H1 (cell line): ENCODE results near the gene HOXD11. TPM values are rescaled to one million over a fixed set of nuclear protein-coding genes. Genes with fewer than 3 reads are reported as not detected.

Experiments
- CTCF ChIA-PET: fragments of 300-600 bp; sonication (Branson Sonifier 250); formaldehyde crosslinking; loops from one replicate; lab custom pipeline; 2021; ENCODE audit not compliant: partially characterized antibody; lab: Charles Lee
- POLR2A ChIA-PET: fragments of 300-600 bp; sonication (Branson Sonifier 250); formaldehyde crosslinking; loops from one replicate; lab custom pipeline; 2021; ENCODE audit warnings: inconsistent platforms; ENCODE audit not compliant: partially characterized antibody; lab: Charles Lee
- DNase-seq, 2 experiments: peaks; one replicate each; pipeline versions ENCODE4 v3.0.0 to v3.0.0-alpha.2; 2010 to 2022; ENCODE audit warnings: low spot score in 2 of 2, low read depth in 1 of 2, mixed read lengths in 1 of 2
- FAIRE-seq: peaks from 2 replicates; lab custom pipeline; 2011; peaks lifted over from hg19 to GRCh38; lab: Jason Lieb, UNC
- H2AFZ ChIP-seq: 2 replicates; pipeline ENCODE4 v1.8.1; 2012; ENCODE audit warnings: low read length, inconsistent platforms
- H2AK5ac ChIP-seq: 2 replicates; pipeline ENCODE4 v1.6.1; 2013; ENCODE audit warnings: low read depth, low read length
- H2BK120ac ChIP-seq: replicated peaks from 2 replicates; pipeline ENCODE3; 2013; ENCODE audit warnings: low read depth, low read length, inconsistent platforms
- H2BK12ac ChIP-seq: 2 replicates; pipeline ENCODE4 v1.6.1; 2013; ENCODE audit warnings: low read depth, low read length
- H2BK15ac ChIP-seq: 2 replicates; pipeline ENCODE4 v1.6.1; 2013; ENCODE audit warnings: low read length
- H2BK20ac ChIP-seq: 2 replicates; pipeline ENCODE4 v1.6.1; 2013; ENCODE audit warnings: low read length
- H2BK5ac ChIP-seq: 2 replicates; pipeline ENCODE4 v1.6.1; 2013; ENCODE audit warnings: low read depth, low read length
- H3K14ac ChIP-seq: 2 replicates; pipeline ENCODE4 v1.6.1; 2013; ENCODE audit warnings: inconsistent platforms; ENCODE audit not compliant: insufficient read length
- H3K18ac ChIP-seq: 2 replicates; pipeline ENCODE4 v1.6.1; 2013; ENCODE audit warnings: low read length; ENCODE audit errors: extremely low read depth
- H3K23ac ChIP-seq: 2 replicates; pipeline ENCODE4 v1.6.1; 2013; ENCODE audit warnings: inconsistent platforms; ENCODE audit not compliant: insufficient read length
- H3K23me2 ChIP-seq: 2 replicates; pipeline ENCODE4 v1.6.1; 2013; ENCODE audit warnings: low read depth, low read length
- H3K27ac ChIP-seq: 2 replicates; pipeline ENCODE4 v1.6.1; 2011; ENCODE audit warnings: low read depth, low read length, inconsistent platforms
- H3K27me3 ChIP-seq, 4 experiments: replicated peaks in 1 of 4; 1 replicate in 1 of 4; 2 replicates in 3 of 4; pipeline versions ENCODE4 v1.6.1 to v1.8.1; 2011 to 2013; ENCODE audit warnings: low read length in 3 of 4, mild to moderate bottlenecking in 3 of 4, inconsistent platforms in 2 of 4, mixed read lengths in 2 of 4, moderate library complexity in 1 of 4; ENCODE audit not compliant: control insufficient read depth in 3 of 4, insufficient read depth in 3 of 4; ENCODE audit errors: extremely low read depth in 1 of 4
- H3K36me3 ChIP-seq, 4 experiments: 2 replicates each; pipeline versions ENCODE4 v1.6.1 to v1.8.1; 2011 to 2013; ENCODE audit warnings: mild to moderate bottlenecking in 4 of 4, low read length in 3 of 4, moderate library complexity in 2 of 4, control low read depth in 1 of 4, inconsistent platforms in 1 of 4; ENCODE audit not compliant: insufficient read depth in 4 of 4, control insufficient read depth in 2 of 4
- H3K4ac ChIP-seq: replicated peaks from 2 replicates; pipeline ENCODE3; 2013; ENCODE audit warnings: low read length, low read depth, mixed read lengths, inconsistent platforms; ENCODE audit not compliant: insufficient read length
- H3K4me1 ChIP-seq, 4 experiments: replicated peaks in 1 of 4; 1 replicate in 1 of 4; 2 replicates in 3 of 4; pipeline versions ENCODE4 v1.6.1 to v1.8.1; 2011 to 2013; ENCODE audit warnings: low read length in 3 of 4, inconsistent platforms in 2 of 4, mixed read lengths in 1 of 4; ENCODE audit not compliant: insufficient read depth in 4 of 4, control insufficient read depth in 3 of 4
- H3K4me2 ChIP-seq, 2 experiments: 2 replicates each; pipeline versions ENCODE4 v1.6.1 to v1.8.1; 2011 to 2013; ENCODE audit warnings: low read depth in 2 of 2, low read length in 2 of 2, control low read depth in 1 of 2, inconsistent platforms in 1 of 2, mild to moderate bottlenecking in 1 of 2; ENCODE audit not compliant: insufficient read depth in 1 of 2
- H3K4me3 ChIP-seq, 4 experiments: fragments of 200-600, 300-600 bp in 1 of 4; sonication (generic), shearing (Covaris generic), sonication (Bioruptor Twin) in 1 of 4; 2 replicates each; pipeline versions ENCODE4 v1.5.1 to v1.8.1; 2011 to 2016; ENCODE audit warnings: low read length in 4 of 4, low read depth in 3 of 4, control low read depth in 2 of 4, inconsistent platforms in 2 of 4, mild to moderate bottlenecking in 2 of 4, mixed read lengths in 1 of 4, moderate library complexity in 1 of 4; ENCODE audit not compliant: insufficient read depth in 2 of 4; ENCODE audit errors: extremely low read depth in 1 of 4
- H3K56ac ChIP-seq: replicated peaks from 2 replicates; pipeline ENCODE3; 2013; ENCODE audit warnings: low read depth, mild to moderate bottlenecking, mixed read lengths, low read length, inconsistent platforms; ENCODE audit not compliant: insufficient read length
- H3K79me1 ChIP-seq: 2 replicates; pipeline ENCODE4 v1.6.1; 2013; ENCODE audit warnings: low read depth, low read length, control low read depth
- H3K79me2 ChIP-seq, 2 experiments: 2 replicates each; pipeline versions ENCODE4 v1.6.1 to v1.8.1; 2012 to 2013; ENCODE audit warnings: low read length in 2 of 2, mild to moderate bottlenecking in 2 of 2, inconsistent platforms in 1 of 2; ENCODE audit not compliant: insufficient read depth in 2 of 2, control insufficient read depth in 1 of 2
- H3K9ac ChIP-seq, 4 experiments: replicated peaks in 1 of 4; 1 replicate in 1 of 4; 2 replicates in 3 of 4; pipeline versions ENCODE4 v1.6.1 to v1.8.1; 2011 to 2013; ENCODE audit warnings: low read depth in 3 of 4, low read length in 3 of 4, control low read depth in 2 of 4, mild to moderate bottlenecking in 2 of 4, moderate library complexity in 2 of 4, inconsistent platforms in 1 of 4; ENCODE audit errors: extremely low read depth in 1 of 4
- H3K9me3 ChIP-seq, 2 experiments: 2 replicates each; pipeline versions ENCODE4 v1.6.1 to v1.8.1; 2012 to 2013; ENCODE audit warnings: mild to moderate bottlenecking in 2 of 2, moderate library complexity in 2 of 2, control low read depth in 1 of 2, inconsistent platforms in 1 of 2, low read depth in 1 of 2, low read length in 1 of 2, mixed read lengths in 1 of 2; ENCODE audit not compliant: insufficient read depth in 2 of 2
- H4K20me1 ChIP-seq, 2 experiments: replicated peaks in 1 of 2; 2 replicates each; pipeline versions ENCODE3 to v1.8.1; 2011 to 2013; ENCODE audit warnings: inconsistent platforms in 2 of 2, low read length in 2 of 2, mild to moderate bottlenecking in 1 of 2; ENCODE audit not compliant: insufficient read depth in 2 of 2, control insufficient read depth in 1 of 2
- H4K5ac ChIP-seq: 2 replicates; pipeline ENCODE4 v1.6.1; 2013; ENCODE audit warnings: low read length, low read depth, mixed read lengths, inconsistent platforms; ENCODE audit not compliant: insufficient read length
- H4K8ac ChIP-seq: 2 replicates; pipeline ENCODE4 v1.8.0; 2013; ENCODE audit warnings: mild to moderate bottlenecking, moderate library complexity, low read length, inconsistent platforms; ENCODE audit not compliant: insufficient read depth; ENCODE audit errors: extremely low read depth
- H4K91ac ChIP-seq: replicated peaks from 2 replicates; pipeline ENCODE3; 2013; ENCODE audit warnings: low read length, mixed read lengths, inconsistent platforms; ENCODE audit not compliant: insufficient read length
- ASH2L ChIP-seq: fragments of 200-600, 300-600 bp; sonication (generic); IDR thresholded peaks from one replicate; pipeline ENCODE4 v1.7.1; 2017; ENCODE audit warnings: low read length
- BRCA1 ChIP-seq: IDR thresholded peaks from 2 replicates; pipeline ENCODE4 v1.6.1; 2012; ENCODE audit warnings: low read depth, low read length, improper control_type of control experiment
- CHD1 ChIP-seq: IDR thresholded peaks from 2 replicates; pipeline ENCODE4 v1.6.1; 2012; ENCODE audit warnings: low read depth, low read length, improper control_type of control experiment
- CHD2 ChIP-seq: IDR thresholded peaks from 2 replicates; pipeline ENCODE4 v1.6.1; 2012; ENCODE audit warnings: low read length, improper control_type of control experiment
- CTBP2 ChIP-seq: IDR thresholded peaks from 2 replicates; pipeline ENCODE4 v1.7.0; 2011; ENCODE audit warnings: borderline replicate concordance, mild to moderate bottlenecking, moderate library complexity, mixed read lengths, low read length; ENCODE audit not compliant: insufficient read depth, insufficient read length
- EP300 ChIP-seq, 2 experiments: IDR thresholded peaks; 1 replicate in 1 of 2; 2 replicates in 1 of 2; pipeline ENCODE4 v1.6.1; 2011 to 2012; ENCODE audit warnings: low read depth in 2 of 2, low read length in 2 of 2, mild to moderate bottlenecking in 2 of 2, borderline replicate concordance in 1 of 2, inconsistent platforms in 1 of 2, moderate library complexity in 1 of 2
- HDAC6 ChIP-seq: IDR thresholded peaks from one replicate; pipeline ENCODE4 v1.7.1; 2012; ENCODE audit warnings: low read depth, mild to moderate bottlenecking, inconsistent platforms, low read length, moderate library complexity
- RBBP5 ChIP-seq: IDR thresholded peaks from 2 replicates; pipeline ENCODE4 v1.7.1; 2012; ENCODE audit warnings: low read depth, mild to moderate bottlenecking, inconsistent platforms, low read length, moderate library complexity, borderline replicate concordance
- RNF2 ChIP-seq: fragments of 200-900, 300-1000 bp; sonication (generic); IDR thresholded peaks from 2 replicates; pipeline ENCODE4 v1.7.1; 2016; ENCODE audit warnings: borderline replicate concordance, low read depth, mild to moderate bottlenecking, antibody characterized with exemption, low read length; ENCODE audit not compliant: poor library complexity, severe bottlenecking; ENCODE audit errors: missing control alignments
- RXRA ChIP-seq: IDR thresholded peaks from 2 replicates; pipeline ENCODE4 v1.6.1; 2011; ENCODE audit warnings: low read depth, mild to moderate bottlenecking, low read length, moderate library complexity; ENCODE audit not compliant: insufficient read depth
- SIRT6 ChIP-seq: IDR thresholded peaks from one replicate; pipeline ENCODE4 v1.7.1; 2012; ENCODE audit warnings: low read length, inconsistent platforms
- SRF ChIP-seq: IDR thresholded peaks from 2 replicates; pipeline ENCODE4 v1.6.1; 2011; ENCODE audit warnings: mild to moderate bottlenecking, low read depth, low read length, moderate library complexity
- TCF12 ChIP-seq: IDR thresholded peaks from 2 replicates; pipeline ENCODE4 v1.6.1; 2011; ENCODE audit warnings: low read depth, mild to moderate bottlenecking, low read length
- WGBS, 2 experiments: shearing (Covaris generic) in 1 of 2; methylation state at CpG; one replicate each; pipeline versions ENCODE4 v1.1.6 to v1.1.7; 2013 to 2015; ENCODE audit warnings: low lambda C conversion rate in 2 of 2, mixed read lengths in 2 of 2, inconsistent platforms in 1 of 2, low coverage in 1 of 2, missing lambda C conversion rate in 1 of 2; ENCODE audit not compliant: insufficient replicate concordance in 2 of 2, insufficient coverage in 1 of 2, insufficient read length in 1 of 2; ENCODE audit errors: extremely low coverage in 1 of 2, missing lambda C conversion rate in 1 of 2; 5-methylcytosine and 5-hydroxymethylcytosine counted together
- polyA plus RNA-seq, 7 experiments: library from polyadenylated mRNA; depleted of rRNA in 3 of 7; stranded (reverse) in 5 of 7; unstranded in 2 of 7; fragments of >200 nt in 5 of 7; fragments of 200-250 nt in 2 of 7; gene quantifications; 1 replicate in 5 of 7; 2 replicates in 1 of 7; 4 replicates in 1 of 7; pipeline versions ENCODE4 v1.2.1 to v1.2.3, GENCODE V29; 2011 to 2013; ENCODE audit warnings: missing spikeins in 2 of 7, mixed read lengths in 2 of 7
- total RNA-seq: library from RNA; stranded (reverse); fragmentation: NEBNext Ultra II Directional; extraction: Animal tissue kit (Norgen Biotek cat#: 25700); gene quantifications from 2 replicates; pipeline ENCODE4 v1.2.1, GENCODE V29; 2021
- TF ChIP-seq, protein P1 (sequence below): IDR thresholded peaks from 2 replicates; pipeline ENCODE4 v1.6.1; 2012; ENCODE audit warnings: inconsistent platforms

Gene HOXD11
- total and polyA plus RNA-seq, 2 of the 8 experiments (the other 6 are each of a cell fraction or from before 2014, with no cell fraction given) = not detected

- Histone ChIP-seq H2AFZ (no peak overlapping the region), H3K79me1 (no peaks in the 10 kb centered on the region), H4K20me1 (peaks cover 19 to 29% of the 10 kb centered on the region in 2 experiments), H2BK20ac (no peak overlapping the region), H2AK5ac (no peak overlapping the region), H4K8ac (no peak overlapping the region), H3K4me3 (no peak overlapping the region), H3K18ac (no peak overlapping the region), H3K9me3 (peaks cover 0 to 5% of the 10 kb centered on the region in 2 experiments; a peak in 1 of 4 replicates), H2BK5ac (no peak overlapping the region), H3K4me1 (peaks cover 0 to 11% (median 3%) of the 10 kb centered on the region in 4 experiments; a peak in 5 of 7 replicates), H4K5ac (no peak overlapping the region), H2BK15ac (no peak overlapping the region), H2BK12ac (no peak overlapping the region), H3K9ac (no peak overlapping the region), H3K79me2 (no peaks in the 10 kb centered on the region), H3K23me2 (no peaks in the 10 kb centered on the region), H3K23ac (no peak overlapping the region), H3K14ac (no peak overlapping the region), H2BK120ac (no peak overlapping the region), H3K4ac (no peak overlapping the region), H3K56ac (no peak overlapping the region), H3K27ac (no peak overlapping the region), H3K4me2 (no peak overlapping the region), H3K36me3 (peaks cover 0 to 8% (median 0%) of the 10 kb centered on the region in 4 experiments; a peak in 1 of 8 replicates), H4K91ac (no peak overlapping the region), H3K27me3 (peaks cover 96 to 99% (median 98%) of the 10 kb centered on the region in 4 experiments)
- 6% methylated on average over 16 of the region's 16 CpGs; no CpG with 5 or more reads in 1 of the 2 experiments for WGBS, 2 experiments
- FAIRE-seq (peak; percentile 72), DNase-seq (peak in 1 of 2 experiments; percentile 84)
- POLR2A ChIA-PET = interaction anchor here (0.6 kb wide), 1 partner anchor 8 kb away, joined by 3 read pairs; no protein-coding TSS in a partner anchor
- CTCF ChIA-PET = interaction anchor here (0.5 to 5.4 kb wide), 23 partner anchors 9 to 840 kb away, joined by 3 to 42 read pairs (median 4); partner anchors contain the start of genes EVX2 and HOXD9
- TF ChIP-seq SRF (no peak), RNF2 (no peak), RBBP5 (no peak), RXRA (no peak), EP300 (IDR thresholded peaks at IDR 0.05; ENCODE audit: borderline replicate concordance in 1 of 2, low read depth in 2 of 2, low read length in 2 of 2) (no peak), CTBP2 (no peak), BRCA1 (no peak), HDAC6 (no peak), CHD2 (no peak), CHD1 (no peak), ASH2L (no peak), TCF12 (0 out of 2 replicates have a peak, but pooled peaks have one; percentile 74), SIRT6 (no peak)
- TF ChIP-seq, protein P1, sequence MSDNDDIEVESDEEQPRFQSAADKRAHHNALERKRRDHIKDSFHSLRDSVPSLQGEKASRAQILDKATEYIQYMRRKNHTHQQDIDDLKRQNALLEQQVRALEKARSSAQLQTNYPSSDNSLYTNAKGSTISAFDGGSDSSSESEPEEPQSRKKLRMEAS = peak; percentile 47
Observed at GRCh38 chr2:176111309-176111663, 4.2 kb downstream of the HOXD11 start.
